Keratinocyte (primary cell): ENCODE results near the gene FBXO41. TPM values are rescaled to one million over a fixed set of nuclear protein-coding genes. Genes with fewer than 3 reads are reported as not detected.

Experiments used
- DNase-seq: peaks from one replicate; pipeline ENCODE4 v3.0.0-alpha.2; 2011; ENCODE audit warnings: low read depth, missing footprints, low spot score
- FAIRE-seq: peaks from 2 replicates; lab custom pipeline; 2011; peaks lifted over from hg19 to GRCh38; lab: Jason Lieb, UNC
- H2AFZ ChIP-seq: 2 replicates; pipeline ENCODE4 v1.6.0; 2012; ENCODE audit warnings: low read length, control low read depth, inconsistent platforms; ENCODE audit not compliant: control insufficient read depth
- H3K27ac ChIP-seq: 2 replicates; pipeline ENCODE4 v1.5.1; 2011; ENCODE audit warnings: low read length; ENCODE audit not compliant: control insufficient read depth, insufficient read depth
- H3K27me3 ChIP-seq: 3 replicates; pipeline ENCODE4 v1.6.0; 2011; ENCODE audit warnings: low read length; ENCODE audit not compliant: control insufficient read depth, insufficient read depth; ENCODE audit errors: extremely low read depth
- H3K36me3 ChIP-seq, 2 experiments: 2 replicates in 1 of 2; 3 replicates in 1 of 2; pipeline ENCODE4 v1.5.1; 2011; ENCODE audit warnings: low read length in 2 of 2, mild to moderate bottlenecking in 1 of 2; ENCODE audit not compliant: control insufficient read depth in 2 of 2, insufficient read depth in 2 of 2; ENCODE audit errors: extremely low read depth in 1 of 2
- H3K4me1 ChIP-seq: 3 replicates; pipeline ENCODE4 v1.5.1; 2011; ENCODE audit warnings: low read length; ENCODE audit not compliant: control insufficient read depth, insufficient read depth; ENCODE audit errors: extremely low read depth
- H3K4me2 ChIP-seq: 3 replicates; pipeline ENCODE4 v1.6.0; 2011; ENCODE audit warnings: low read depth, low read length; ENCODE audit not compliant: control insufficient read depth, insufficient read depth; ENCODE audit errors: extremely low read depth
- H3K4me3 ChIP-seq, 3 experiments: fragments of 200-600 bp in 1 of 3; sonication (generic) in 1 of 3; 2 replicates in 2 of 3; 3 replicates in 1 of 3; pipeline ENCODE4 v1.5.1; 2011 to 2016; ENCODE audit warnings: low read length in 3 of 3, mild to moderate bottlenecking in 3 of 3, control low read depth in 2 of 3, inconsistent platforms in 1 of 3, low read depth in 1 of 3, mixed read lengths in 1 of 3, mixed run types in 1 of 3, moderate library complexity in 1 of 3; ENCODE audit not compliant: control insufficient read depth in 2 of 3, insufficient read depth in 2 of 3; ENCODE audit errors: extremely low read depth in 1 of 3
- H3K79me2 ChIP-seq: 2 replicates; pipeline ENCODE4 v1.6.0; 2012; ENCODE audit warnings: low read length; ENCODE audit not compliant: control insufficient read depth, insufficient read depth
- H3K9ac ChIP-seq: 3 replicates; pipeline ENCODE4 v1.6.0; 2011; ENCODE audit warnings: low read length; ENCODE audit not compliant: control insufficient read depth, insufficient read depth; ENCODE audit errors: extremely low read depth
- H3K9me1 ChIP-seq: 3 replicates; pipeline ENCODE4 v1.6.0; 2011; ENCODE audit warnings: low read length; ENCODE audit not compliant: control insufficient read depth, insufficient read depth; ENCODE audit errors: extremely low read depth
- H3K9me3 ChIP-seq: 2 replicates; pipeline ENCODE4 v1.5.1; 2012; ENCODE audit warnings: low read depth, low read length; ENCODE audit not compliant: control insufficient read depth
- H4K20me1 ChIP-seq: 3 replicates; pipeline ENCODE4 v1.6.0; 2011; ENCODE audit warnings: low read length; ENCODE audit not compliant: control insufficient read depth, insufficient read depth; ENCODE audit errors: extremely low read depth
- EZH2 ChIP-seq: IDR thresholded peaks from one replicate; pipeline ENCODE4 v1.6.1; 2012; ENCODE audit warnings: inconsistent platforms, mild to moderate bottlenecking, low read length, moderate library complexity
- dilution Hi-C: fragments of 300-500 bp; cut with MboI; formaldehyde crosslinking; loops from one replicate; pipeline ENCODE4 v1.7.0; 2020; ENCODE audit warnings: low sequenced_read_pairs; ENCODE audit not compliant: extremely low pct_ligation_motif_present
- polyA plus RNA-seq, 5 experiments: library from polyadenylated mRNA; depleted of rRNA in 3 of 5; stranded (reverse) in 3 of 5; stranded (forward) in 1 of 5; unstranded in 1 of 5; fragments of >200 nt; gene quantifications; 1 replicate in 1 of 5; 2 replicates in 3 of 5; 3 replicates in 1 of 5; pipeline versions ENCODE4 v1.2.1 to v1.2.3, GENCODE V29; 2011 to 2012; ENCODE audit warnings: missing spikeins in 2 of 5, low read depth in 1 of 5, low replicate concordance in 1 of 5
- TF ChIP-seq, protein P1 (sequence below), 3 experiments: IDR thresholded peaks in 1 of 3; conservative IDR thresholded peaks in 1 of 3; optimal IDR thresholded peaks in 1 of 3; 2 replicates in 2 of 3; 3 replicates in 1 of 3; pipeline versions ENCODE3 to v1.5.1; 2011; ENCODE audit warnings: low read length in 3 of 3, mild to moderate bottlenecking in 3 of 3, moderate library complexity in 2 of 3, control low read depth in 1 of 3, inconsistent platforms in 1 of 3; ENCODE audit not compliant: insufficient read depth in 2 of 3; ENCODE audit errors: extremely low read depth in 1 of 3

Gene FBXO41
- polyA plus RNA-seq, 1 donor (not counting 4 experiments of a cell fraction or from before 2014, with no cell fraction given), result 4.1 TPM

DNA sequence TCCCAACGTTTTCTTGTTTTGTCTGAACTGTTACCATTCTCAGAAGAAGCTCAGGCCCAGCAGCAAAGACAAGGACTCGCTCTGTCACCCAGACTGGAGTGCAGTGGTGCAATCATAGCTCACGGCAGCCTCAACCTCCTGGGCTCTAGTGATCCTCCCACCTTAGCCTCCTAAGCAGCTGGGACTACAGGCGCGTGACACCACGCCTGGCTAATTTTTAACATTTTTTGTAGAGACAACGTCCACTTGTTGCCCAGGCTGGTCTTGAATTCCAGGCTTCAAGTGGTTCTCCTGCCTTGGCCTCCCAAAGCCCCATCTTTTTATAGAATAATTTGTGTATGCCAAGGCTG lies 72.2 kb downstream of the FBXO41 start:
- dilution Hi-C loops, result no loop called here
- H3K36me3 ChIP-seq, result no peaks in the 10 kb centered on the region
- H3K27ac ChIP-seq, result no peak overlapping the region
- peaks cover 2% of the 10 kb centered on the region for H3K9me1 ChIP-seq
- H3K9me3 ChIP-seq, result no peaks in the 10 kb centered on the region
- H2AFZ ChIP-seq, result no peak overlapping the region
- H3K4me2 ChIP-seq, result no peak overlapping the region
- H3K4me3 ChIP-seq, result no peak overlapping the region
- FAIRE-seq (no peak), DNase-seq (no peak)
- no peak overlapping the region for H3K9ac ChIP-seq
- TF ChIP-seq EZH2, result no peak
- TF ChIP-seq, protein P1, sequence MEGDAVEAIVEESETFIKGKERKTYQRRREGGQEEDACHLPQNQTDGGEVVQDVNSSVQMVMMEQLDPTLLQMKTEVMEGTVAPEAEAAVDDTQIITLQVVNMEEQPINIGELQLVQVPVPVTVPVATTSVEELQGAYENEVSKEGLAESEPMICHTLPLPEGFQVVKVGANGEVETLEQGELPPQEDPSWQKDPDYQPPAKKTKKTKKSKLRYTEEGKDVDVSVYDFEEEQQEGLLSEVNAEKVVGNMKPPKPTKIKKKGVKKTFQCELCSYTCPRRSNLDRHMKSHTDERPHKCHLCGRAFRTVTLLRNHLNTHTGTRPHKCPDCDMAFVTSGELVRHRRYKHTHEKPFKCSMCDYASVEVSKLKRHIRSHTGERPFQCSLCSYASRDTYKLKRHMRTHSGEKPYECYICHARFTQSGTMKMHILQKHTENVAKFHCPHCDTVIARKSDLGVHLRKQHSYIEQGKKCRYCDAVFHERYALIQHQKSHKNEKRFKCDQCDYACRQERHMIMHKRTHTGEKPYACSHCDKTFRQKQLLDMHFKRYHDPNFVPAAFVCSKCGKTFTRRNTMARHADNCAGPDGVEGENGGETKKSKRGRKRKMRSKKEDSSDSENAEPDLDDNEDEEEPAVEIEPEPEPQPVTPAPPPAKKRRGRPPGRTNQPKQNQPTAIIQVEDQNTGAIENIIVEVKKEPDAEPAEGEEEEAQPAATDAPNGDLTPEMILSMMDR (optimal IDR thresholded peaks at IDR 0.05 in 1 of 3, IDR thresholded peaks at IDR 0.05 in 1 of 3, conservative IDR thresholded peaks at IDR 0.05 in 1 of 3; ENCODE audit: extremely low read depth in 1 of 3, insufficient read depth in 2 of 3, low read length in 3 of 3), result no peak
- H3K4me1 ChIP-seq, result peaks cover 13% of the 10 kb centered on the region
- H4K20me1 ChIP-seq, result no peaks in the 10 kb centered on the region
- H3K27me3 ChIP-seq, result no peaks in the 10 kb centered on the region
- H3K79me2 ChIP-seq, result peaks cover 23% of the 10 kb centered on the region

DNA sequence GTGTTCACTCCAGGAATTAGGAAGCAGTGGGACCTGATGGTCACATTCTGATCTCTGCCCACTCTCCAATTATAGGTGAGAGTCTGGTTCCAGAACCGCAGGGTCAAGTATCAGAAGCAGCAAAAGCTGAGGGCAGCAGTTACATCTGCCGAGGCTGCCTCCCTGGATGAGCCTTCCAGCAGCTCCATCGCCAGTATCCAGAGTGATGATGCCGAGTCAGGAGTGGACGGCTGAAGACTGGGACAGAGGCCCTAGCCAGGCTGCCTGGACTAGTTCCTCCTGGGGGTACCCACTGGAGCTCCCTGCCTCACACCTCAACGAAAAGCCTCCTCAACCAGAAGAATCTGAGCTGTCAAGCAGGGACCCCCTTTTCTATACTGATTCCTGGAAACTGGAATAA lies 73.6 kb downstream of the FBXO41 start:
- no peak overlapping the region for H2AFZ ChIP-seq
- no peaks in the 10 kb centered on the region for H3K36me3 ChIP-seq
- H3K9ac ChIP-seq, result no peak overlapping the region
- no peaks in the 10 kb centered on the region for H3K27me3 ChIP-seq
- no peak for TF ChIP-seq EZH2
- no peak for FAIRE-seq
- no peaks in the 10 kb centered on the region for H3K9me3 ChIP-seq
- peaks cover 12% of the 10 kb centered on the region for H3K4me1 ChIP-seq
- no peaks in the 10 kb centered on the region for H3K9me1 ChIP-seq
- no peak overlapping the region for H3K4me3 ChIP-seq
- DNase-seq, result no peak
- dilution Hi-C loops, result no loop called here
- H4K20me1 ChIP-seq, result no peaks in the 10 kb centered on the region
- no peak overlapping the region for H3K27ac ChIP-seq
- H3K4me2 ChIP-seq, result no peak overlapping the region
- peaks cover 14% of the 10 kb centered on the region for H3K79me2 ChIP-seq

DNA sequence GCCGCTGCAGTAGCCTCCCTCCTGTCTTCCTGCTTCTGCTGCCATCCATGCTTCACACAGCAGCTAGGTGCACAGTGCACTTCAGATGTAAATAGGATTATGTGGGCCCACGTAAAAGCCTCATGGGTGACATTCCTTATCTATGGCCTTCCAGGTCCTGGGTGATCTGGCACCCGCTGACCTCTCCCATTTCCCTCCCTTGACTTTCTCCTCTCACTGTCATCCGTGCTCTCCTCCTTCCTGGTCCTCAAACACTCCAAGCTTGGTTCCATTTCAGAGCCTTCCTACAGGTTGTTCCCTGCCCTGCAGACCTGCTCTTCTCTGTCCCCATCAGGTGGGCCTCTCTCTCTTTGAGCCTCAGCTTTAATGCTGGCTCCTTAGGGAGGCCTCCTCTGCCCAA lies 74.3 kb downstream of the FBXO41 start:
- Histone ChIP-seq H3K4me1 (peaks cover 6% of the 10 kb centered on the region), H3K27me3 (no peaks in the 10 kb centered on the region), H3K27ac (no peak overlapping the region), H3K36me3 (no peaks in the 10 kb centered on the region), H2AFZ (no peak overlapping the region), H3K79me2 (peaks cover 7% of the 10 kb centered on the region), H3K4me2 (no peak overlapping the region), H4K20me1 (no peaks in the 10 kb centered on the region), H3K9me3 (no peaks in the 10 kb centered on the region), H3K9ac (no peak overlapping the region), H3K4me3 (no peak overlapping the region), H3K9me1 (no peaks in the 10 kb centered on the region)
- no peak for DNase-seq
- TF ChIP-seq, protein P1 (optimal IDR thresholded peaks at IDR 0.05 in 1 of 3, IDR thresholded peaks at IDR 0.05 in 1 of 3, conservative IDR thresholded peaks at IDR 0.05 in 1 of 3; ENCODE audit: extremely low read depth in 1 of 3, insufficient read depth in 2 of 3, low read length in 3 of 3), result no peak
- no peak for TF ChIP-seq EZH2
- dilution Hi-C loops, result no loop called here
- no peak for FAIRE-seq
